Ishikawa (cell line): ENCODE results near the gene TNK2.

Experiments used
- CEBPB ChIP-seq: IDR thresholded peaks from 2 replicates; pipeline ENCODE4 v1.6.1; 2012
- CREB1 ChIP-seq: IDR thresholded peaks from 2 replicates; pipeline ENCODE4 v1.6.1; 2012; ENCODE audit warnings: low read depth
- EGR1 ChIP-seq: IDR thresholded peaks from 2 replicates; pipeline ENCODE4 v1.6.1; 2012
- EP300 ChIP-seq: IDR thresholded peaks from 2 replicates; pipeline ENCODE4 v1.6.1; 2012; ENCODE audit warnings: borderline replicate concordance
- FOXM1 ChIP-seq: IDR thresholded peaks from 2 replicates; pipeline ENCODE4 v1.6.1; 2012; ENCODE audit warnings: low read depth, borderline replicate concordance
- MAX ChIP-seq: IDR thresholded peaks from 2 replicates; pipeline ENCODE4 v1.6.1; 2012
- NFIC ChIP-seq: IDR thresholded peaks from 2 replicates; pipeline ENCODE4 v1.6.1; 2012
- RAD21 ChIP-seq: IDR thresholded peaks from 2 replicates; pipeline ENCODE4 v1.6.1; 2012; ENCODE audit warnings: low read depth
- REST ChIP-seq: IDR thresholded peaks from 2 replicates; pipeline ENCODE4 v1.6.1; 2012; ENCODE audit warnings: low read depth, mild to moderate bottlenecking
- TAF1 ChIP-seq: IDR thresholded peaks from 2 replicates; pipeline ENCODE4 v1.6.1; 2012; ENCODE audit warnings: low read depth, mild to moderate bottlenecking
- TCF12 ChIP-seq: IDR thresholded peaks from 2 replicates; pipeline ENCODE4 v1.6.1; 2012; ENCODE audit warnings: low read depth
- TEAD4 ChIP-seq: IDR thresholded peaks from 2 replicates; pipeline ENCODE4 v1.6.1; 2012
- USF1 ChIP-seq: IDR thresholded peaks from 2 replicates; pipeline ENCODE4 v1.6.1; 2012
- YY1 ChIP-seq: IDR thresholded peaks from 2 replicates; pipeline ENCODE4 v1.6.1; 2012; ENCODE audit warnings: low read depth
- ZBTB7A ChIP-seq: IDR thresholded peaks from 2 replicates; pipeline ENCODE4 v1.6.1; 2012; ENCODE audit warnings: low read depth

The TNK2 gene

GRCh38 chr3:195847055-195847950 lies 61.0 kb downstream of the TNK2 start:
- TF ChIP-seq YY1 (no peak), TEAD4 (peak; percentile 5; the same call in 1 of the 2 replicates), ZBTB7A (0 out of 2 replicates have a peak, but pooled peaks have one; percentile 46), CREB1 (no peak), TCF12 (0 out of 2 replicates have a peak, but pooled peaks have one; percentile 17)

GRCh38 chr3:195845483-195845882 lies 62.9 kb downstream of the TNK2 start:
- TF ChIP-seq FOXM1 (no peak), RAD21 (no peak), USF1 (no peak), CREB1 (no peak), MAX (no peak), TCF12 (no peak), EGR1 (no peak), TEAD4 (no peak), REST (no peak), TAF1 (no peak), NFIC (no peak), YY1 (no peak), EP300 (no peak), CEBPB (no peak), ZBTB7A (no peak)

- no peak for TF ChIP-seq MAX
- TF ChIP-seq ZBTB7A: no peak
- no peak for TF ChIP-seq NFIC
- no peak for TF ChIP-seq TAF1
- no peak for TF ChIP-seq TEAD4
- TF ChIP-seq USF1: no peak
- no peak for TF ChIP-seq CEBPB
- TF ChIP-seq CREB1: no peak
- no peak for TF ChIP-seq FOXM1
- TF ChIP-seq RAD21: no peak
- no peak for TF ChIP-seq EP300
- no peak for TF ChIP-seq REST
- TF ChIP-seq TCF12: no peak
Measured at GRCh38 chr3:195844671-195845218, 63.6 kb downstream of the TNK2 start.

GRCh38 chr3:195839260-195840010 lies 68.9 kb downstream of the TNK2 start:
- TF ChIP-seq MAX: no peak
- TF ChIP-seq REST: no peak
- TF ChIP-seq YY1: no peak
